HG02763 (cell line): ENCODE measurements around the gene NHEJ1.
"Not testable (repeated sequence)": the region's sequence is repeated elsewhere in the genome, so short reads cannot be mapped to it uniquely, and the experiment has no call there.

Experiments used
- ATAC-seq: cut with Tn5 transposase; IDR thresholded peaks from one replicate; pipeline ENCODE4 v1.9.1; 2021; ENCODE audit warnings: mild to moderate bottlenecking, moderate library complexity; ENCODE audit not compliant: unreplicated experiment

The NHEJ1 gene, protein sequence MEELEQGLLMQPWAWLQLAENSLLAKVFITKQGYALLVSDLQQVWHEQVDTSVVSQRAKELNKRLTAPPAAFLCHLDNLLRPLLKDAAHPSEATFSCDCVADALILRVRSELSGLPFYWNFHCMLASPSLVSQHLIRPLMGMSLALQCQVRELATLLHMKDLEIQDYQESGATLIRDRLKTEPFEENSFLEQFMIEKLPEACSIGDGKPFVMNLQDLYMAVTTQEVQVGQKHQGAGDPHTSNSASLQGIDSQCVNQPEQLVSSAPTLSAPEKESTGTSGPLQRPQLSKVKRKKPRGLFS

DNA sequence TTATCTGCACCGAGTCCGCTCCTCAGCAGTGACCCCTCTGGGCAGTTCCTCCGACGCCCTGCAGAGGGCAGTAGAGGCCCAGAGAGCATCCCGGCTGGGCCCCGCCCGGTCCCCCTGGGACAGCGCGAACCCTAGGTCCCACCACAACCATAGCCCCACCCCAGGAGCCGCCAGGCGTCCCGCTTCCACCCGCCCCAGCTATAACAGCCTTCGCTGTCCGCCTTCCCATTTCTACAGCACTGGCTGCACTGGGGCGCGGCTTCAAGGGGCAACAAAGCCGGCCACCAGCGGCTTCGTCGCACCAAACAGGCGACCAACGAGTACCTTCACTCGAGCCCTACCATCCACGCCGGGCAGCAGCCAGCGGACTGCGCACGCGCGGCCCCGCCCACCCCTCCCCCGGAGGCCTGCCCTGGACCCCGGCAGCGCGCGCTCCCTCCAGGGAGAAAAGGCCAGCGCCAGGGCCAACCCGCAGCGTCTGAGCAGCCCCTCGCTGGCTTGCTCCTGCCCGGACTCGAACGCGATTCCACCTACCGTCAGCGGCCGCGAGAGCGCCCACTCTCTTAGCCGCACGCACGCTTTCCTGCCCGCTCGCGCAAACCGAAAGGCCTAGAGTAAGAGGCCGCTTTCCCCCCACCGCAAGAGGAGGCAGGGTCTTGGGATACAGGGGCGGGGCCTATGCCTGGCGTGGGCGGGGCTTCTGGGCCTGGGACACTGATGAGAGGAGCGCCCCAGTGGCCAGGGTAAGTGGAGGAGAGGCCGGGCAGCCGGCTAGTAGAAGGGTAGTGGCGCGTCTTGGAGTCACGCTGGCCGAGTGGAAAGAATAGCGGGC lies at the start of gene NHEJ1:
Gene NHEJ1, minus strand, starts transcription at position 630 of the 832 bp plus-strand sequence. CDS start 2,453 bp downstream, outside the sequence.
- ATAC-seq = peak; percentile 83

DNA sequence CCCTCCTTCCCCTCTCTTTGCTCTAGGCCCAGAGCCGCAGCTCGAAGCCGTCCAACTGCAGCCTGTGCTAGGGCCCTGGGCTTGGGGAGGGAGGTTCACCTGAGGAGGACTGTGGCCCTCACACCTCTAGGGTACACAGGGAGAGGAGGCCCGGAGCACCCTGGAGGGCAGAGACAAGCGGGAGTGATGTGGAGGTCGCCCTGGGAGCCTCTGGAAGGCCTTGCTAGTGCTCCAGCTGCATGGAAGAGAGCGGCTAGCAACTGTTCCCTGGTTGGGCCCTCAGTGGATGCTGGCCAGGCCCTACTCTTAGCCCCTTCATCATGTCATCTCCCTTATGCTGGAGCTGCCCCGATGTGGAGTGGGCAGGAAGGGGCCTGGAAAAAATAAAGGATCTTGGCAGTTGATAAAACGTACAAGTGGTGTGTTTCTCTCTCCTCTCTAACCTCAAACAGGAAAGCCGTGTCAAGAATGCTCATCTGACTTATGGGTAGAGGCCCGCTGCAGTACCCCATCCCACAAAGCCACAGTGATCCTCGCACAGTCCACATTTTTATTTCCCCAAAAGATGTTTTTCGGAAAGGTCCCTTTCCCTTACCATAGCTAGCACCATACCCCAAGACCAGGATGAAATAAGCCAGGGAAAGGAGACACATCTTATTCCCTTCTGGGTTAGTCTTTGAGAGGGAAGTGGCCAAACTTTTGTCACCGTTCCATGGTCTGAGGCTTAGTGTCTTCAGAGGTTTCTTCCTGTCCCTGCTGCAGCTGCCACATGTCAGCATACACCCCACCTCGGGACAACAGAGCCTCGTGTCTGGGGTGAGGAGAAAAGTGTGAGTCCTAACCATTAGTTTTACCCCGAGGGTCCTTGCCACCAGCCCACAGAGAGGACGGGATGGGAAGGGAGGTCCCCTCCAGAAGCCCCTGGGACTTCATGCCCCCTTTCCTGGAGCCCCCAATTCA lies 48.9 kb upstream of the NHEJ1 start:
- no peak for ATAC-seq

DNA sequence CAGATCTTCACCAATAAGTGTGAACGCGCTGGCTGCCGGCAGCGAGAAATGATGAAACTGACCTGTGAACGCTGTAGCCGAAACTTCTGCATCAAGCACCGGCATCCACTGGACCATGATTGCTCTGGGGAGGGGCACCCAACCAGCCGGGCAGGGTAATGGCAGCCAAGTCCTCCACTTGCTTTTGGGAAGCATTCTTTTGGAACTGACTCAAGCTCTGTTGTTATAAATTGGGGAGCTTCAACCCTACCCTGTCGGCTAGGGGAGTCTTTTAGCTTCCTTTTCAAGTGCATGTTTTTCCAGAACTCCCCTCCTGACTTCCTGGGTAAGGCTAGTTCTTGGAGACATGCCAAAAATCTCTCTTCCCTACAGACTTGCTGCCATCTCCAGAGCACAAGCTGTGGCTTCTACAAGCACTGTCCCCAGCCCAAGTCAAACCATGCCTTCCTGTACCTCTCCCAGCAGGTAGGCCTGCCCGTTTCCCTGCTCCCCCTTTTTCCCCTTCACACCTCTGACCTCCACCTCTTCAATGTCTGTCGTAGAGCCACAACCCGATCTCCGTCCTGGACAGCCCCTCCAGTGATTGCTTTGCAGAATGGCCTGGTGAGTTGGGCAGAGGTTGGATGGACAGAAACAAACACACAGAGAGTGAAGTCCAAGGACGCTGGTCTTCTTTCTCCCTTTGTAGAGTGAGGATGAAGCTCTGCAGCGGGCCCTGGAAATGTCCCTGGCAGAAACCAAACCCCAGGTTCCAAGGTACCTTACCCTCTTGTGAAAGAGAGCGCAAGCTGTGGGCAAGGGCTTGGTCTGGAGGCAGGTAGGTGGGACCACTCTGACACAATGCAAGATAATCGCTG lies 47.5 kb upstream of the NHEJ1 start:
- no peak for ATAC-seq

- ATAC-seq = no peak
Observed at GRCh38 chr2:219207134-219207883, 46.7 kb upstream of the NHEJ1 start.

- peak; percentile 95 for ATAC-seq
Observed at GRCh38 chr2:219206328-219207133, 45.9 kb upstream of the NHEJ1 start, which contains the start of gene ZFAND2B. TSS of gene ZFAND2B (plus strand) at chr2:219206782. CDS start at chr2:219206988, 206 bp downstream.

DNA sequence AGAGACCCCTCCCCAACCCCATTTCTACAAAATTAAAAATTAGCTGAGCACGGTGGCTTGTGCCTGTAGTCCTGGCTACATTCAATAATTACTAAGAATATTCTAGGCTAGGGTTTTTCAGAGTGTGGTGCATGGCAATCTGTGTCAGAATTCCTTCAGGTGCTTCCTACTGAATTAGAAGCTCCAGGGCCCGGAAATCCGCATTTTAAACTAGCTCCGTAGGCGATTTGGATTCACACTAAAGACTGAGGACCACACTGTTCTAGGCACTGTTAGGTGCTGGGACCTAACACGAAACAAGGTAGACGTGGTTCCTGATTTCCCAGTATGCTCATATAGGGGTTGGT lies 45.3 kb upstream of the NHEJ1 start:
- no peak for ATAC-seq

DNA sequence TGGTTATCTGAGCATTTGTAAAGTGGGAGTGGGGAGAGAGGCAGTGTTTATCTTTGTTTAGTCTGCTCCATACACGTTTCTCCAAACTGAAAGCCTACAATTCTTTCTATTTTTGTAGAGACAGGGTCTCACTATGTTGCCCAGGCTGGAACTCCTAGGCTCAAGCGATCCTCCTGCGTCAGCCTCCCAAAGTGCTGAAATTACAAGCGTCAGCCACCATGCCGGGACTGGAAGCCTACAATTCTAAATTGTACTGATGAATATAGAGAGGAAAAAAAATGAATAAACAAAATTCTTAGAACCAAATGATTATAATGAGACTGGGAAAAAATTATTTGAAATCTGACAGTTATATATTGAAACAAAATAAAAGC lies 44.5 kb upstream of the NHEJ1 start:
- no peak for ATAC-seq

DNA sequence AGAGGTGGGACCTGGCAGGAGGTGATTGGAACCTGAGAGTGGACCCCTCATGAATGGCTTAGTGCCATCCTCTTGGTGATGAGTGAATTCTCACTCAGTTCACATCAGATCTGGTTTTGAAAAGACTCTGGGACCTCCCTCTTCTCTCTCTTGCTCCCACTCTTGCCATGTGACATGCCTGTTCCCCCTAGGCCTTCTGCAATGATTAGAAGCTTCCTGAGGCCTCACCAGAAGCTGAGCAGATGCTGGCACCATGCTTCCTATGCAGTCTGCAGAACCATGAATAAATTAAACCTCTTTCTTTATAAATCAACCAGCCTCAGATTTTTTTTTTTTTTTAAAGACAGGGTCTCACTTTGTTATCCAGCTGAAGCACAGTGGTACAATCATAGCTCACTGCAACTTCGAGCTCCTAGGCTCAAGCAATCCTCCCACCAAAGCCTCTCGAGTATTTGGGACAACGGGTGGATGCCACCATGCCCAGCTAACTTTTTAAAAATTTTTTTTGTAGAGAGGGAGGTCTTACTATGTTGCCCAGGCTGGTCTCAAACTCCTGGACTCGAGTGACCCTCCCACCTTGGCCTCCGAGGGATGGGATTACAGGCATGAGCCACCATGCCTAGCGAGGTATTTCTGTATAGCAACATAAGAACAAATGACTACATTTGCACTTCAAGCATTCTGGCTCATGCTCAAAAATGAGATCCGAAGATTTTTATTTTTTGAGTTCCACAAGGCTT lies 44.0 kb upstream of the NHEJ1 start:
- ATAC-seq = no peak

DNA sequence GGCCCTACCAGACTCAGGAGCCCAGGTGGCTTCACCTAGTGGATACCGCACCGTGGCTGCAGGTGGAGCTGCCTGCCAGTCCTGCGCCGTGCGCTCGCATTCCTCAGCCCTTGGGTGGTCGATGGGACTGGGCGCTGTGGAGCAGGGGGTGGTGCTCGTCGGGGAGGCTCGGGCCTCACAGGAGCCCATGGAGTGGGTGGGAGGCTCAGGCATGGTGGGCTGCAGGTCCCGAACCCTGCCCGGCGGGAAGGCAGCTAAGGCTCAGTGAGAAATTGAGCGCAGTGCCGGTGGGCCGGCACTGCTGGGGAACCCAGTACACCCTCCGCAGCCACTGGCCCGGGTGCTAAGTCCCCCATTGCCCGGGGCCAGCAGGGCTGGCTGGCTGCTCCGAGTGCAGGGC lies 40.7 kb upstream of the NHEJ1 start:
- not testable (repeated sequence) for ATAC-seq

DNA sequence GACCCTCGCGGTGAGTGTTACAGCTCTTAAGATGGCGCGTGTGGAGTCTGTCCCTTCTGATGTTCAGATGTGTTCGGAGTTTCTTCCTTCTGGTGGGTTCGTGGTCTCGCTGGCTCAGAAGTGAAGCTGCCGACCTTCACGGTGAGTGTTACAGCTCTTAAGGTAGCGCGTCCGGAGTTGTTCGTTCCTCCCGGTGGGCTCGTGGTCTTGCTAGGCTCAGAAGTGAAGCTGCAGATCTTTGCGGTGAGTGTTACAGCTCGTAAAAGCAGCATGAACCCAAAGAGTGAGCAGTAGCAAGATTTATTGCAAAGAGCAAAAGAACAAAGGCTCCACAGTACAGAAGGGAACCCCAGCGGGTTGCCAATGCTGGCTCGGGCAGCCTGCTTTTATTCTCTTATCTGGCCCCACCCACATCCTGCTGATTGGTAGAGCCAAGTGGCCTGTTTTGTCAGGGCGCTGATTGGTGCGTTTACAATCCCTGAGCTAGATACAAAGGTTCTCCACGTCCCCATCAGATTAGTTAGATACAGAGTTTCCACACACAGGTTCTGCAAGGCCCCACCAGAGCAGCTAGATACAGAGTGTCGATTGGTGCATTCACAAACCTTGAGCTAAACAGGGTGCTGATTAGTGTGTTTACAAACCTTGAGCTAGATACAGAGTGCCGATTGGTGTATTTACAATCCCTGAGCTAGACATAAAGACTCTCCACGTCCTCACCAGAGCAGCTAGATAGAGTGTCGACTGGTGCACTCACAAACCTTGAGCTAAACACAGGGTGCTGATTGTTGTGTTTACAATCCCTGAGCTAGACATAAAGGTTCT lies 40.1 kb upstream of the NHEJ1 start:
- not testable (repeated sequence) for ATAC-seq

DNA sequence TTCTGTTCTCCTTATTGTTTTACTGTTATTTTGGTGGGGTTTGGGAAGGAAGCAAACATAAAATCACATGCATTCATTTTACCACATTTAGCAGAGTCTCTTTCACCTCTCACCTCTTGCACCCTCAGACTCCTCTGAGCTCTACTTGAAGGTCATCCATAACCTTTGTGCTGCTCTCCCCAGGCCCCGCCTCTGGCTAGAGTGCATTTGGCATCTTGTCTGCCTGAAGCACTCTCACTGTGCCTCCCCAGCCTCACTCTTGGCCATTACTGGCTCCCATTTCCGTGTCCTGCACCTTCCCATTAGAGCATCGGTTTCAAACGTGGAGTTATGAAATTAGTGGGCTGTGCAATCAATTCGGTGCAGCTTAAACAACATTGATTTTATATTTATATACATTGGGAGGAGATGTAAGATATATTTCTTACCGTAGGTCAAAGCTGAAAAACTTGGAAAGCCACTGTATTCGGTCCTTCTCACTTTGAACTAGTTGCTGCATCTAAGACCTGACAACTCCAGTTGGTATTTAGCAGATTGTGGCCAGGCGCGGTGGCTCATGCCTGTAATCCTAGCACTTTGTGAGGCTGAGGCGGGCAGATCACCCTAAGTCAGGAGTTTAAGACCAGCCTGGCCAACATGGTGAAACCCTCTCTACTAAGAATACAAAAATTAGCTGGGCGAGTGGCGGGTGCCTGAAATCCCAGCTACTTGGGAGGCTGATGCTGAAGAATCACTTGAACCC lies 39.0 kb upstream of the NHEJ1 start:
- ATAC-seq = no peak

DNA sequence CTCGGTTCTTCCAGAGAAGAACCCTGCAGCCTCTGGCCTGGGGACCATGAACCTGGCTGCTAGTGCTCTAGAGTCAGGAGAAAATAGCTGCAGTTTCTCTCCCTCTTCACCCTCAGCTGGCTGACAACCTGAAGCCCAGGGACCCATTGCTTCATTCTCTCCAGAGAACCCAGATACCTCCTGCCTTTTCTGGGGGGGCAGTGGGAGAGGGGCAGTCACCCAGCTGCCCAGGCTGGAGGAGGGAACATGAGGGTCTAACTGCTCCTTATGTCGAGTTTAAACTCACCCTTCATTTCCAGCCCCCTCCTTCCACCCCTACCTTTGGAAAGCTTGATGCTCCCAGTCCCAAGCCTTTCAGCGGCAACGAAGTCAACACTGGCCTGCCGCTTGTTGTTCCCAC lies 38.4 kb upstream of the NHEJ1 start:
- no peak for ATAC-seq

DNA sequence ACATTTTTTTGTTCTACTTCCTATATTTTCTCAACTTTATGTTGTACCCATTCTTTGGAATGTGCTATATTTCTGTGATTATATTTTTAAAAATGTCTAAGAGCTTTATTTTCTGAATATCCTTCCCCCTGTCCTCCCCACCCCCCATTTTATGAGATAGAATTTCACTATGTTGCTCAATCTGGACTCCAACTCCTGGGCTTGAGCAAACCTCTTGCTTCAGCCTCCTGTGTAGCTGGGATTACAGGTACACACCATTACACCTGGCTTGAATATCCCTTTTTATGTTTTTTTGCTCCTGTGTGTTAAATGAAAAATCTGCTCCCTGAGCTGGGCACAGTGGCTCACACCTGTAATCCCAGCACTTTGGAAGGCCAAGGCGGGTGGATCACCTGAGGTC lies 36.8 kb upstream of the NHEJ1 start:
- ATAC-seq = no peak

- ATAC-seq = no peak
Observed at GRCh38 chr2:219186754-219187456, 26.3 kb upstream of the NHEJ1 start.

- ATAC-seq = no peak
Observed at GRCh38 chr2:219184121-219184520, 23.5 kb upstream of the NHEJ1 start.
